Measurements from ENCODE around the gene HMGXB3.
A peak's percentile ranks its signal among the peaks of the same experiment; 100 is the strongest.
"Not testable (repeated sequence)": the region's sequence is repeated elsewhere in the genome, so short reads cannot be mapped to it uniquely, and the experiment has no call there.

HMGXB3 gene

DNA sequence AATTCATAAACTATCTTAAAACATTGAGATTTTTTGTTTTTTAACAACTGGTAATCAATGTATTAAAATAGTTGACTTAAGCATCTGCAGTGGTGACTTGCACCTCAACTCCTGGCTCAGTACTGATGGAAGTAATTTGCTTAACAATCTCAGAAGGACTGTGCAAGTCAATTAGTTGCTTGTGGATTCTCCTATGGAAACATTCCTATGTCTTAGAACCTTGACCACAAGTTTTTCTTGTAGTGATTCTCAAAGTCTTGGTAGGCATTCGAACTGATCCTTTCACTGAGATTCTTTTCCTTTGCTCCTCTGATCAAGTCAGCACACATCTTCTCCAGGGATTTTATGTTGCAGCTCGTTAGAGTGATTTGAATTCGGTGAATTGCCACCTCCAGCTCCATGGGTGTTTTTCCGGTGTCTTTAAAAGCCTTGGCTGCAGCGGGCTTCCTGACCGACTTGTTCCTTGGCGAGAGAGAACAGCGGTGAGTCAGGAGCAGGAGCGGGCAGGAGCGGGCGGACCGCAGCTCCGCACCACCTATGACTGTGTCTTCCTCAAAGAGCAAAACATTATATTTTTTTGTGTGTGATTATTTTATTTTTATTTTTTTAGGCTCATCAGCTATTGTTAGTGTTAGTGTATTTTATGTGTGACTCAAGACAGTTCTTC is 21.1 kb downstream of the HMGXB3 start:
- DNase-seq, result peak; percentile 22

DNA sequence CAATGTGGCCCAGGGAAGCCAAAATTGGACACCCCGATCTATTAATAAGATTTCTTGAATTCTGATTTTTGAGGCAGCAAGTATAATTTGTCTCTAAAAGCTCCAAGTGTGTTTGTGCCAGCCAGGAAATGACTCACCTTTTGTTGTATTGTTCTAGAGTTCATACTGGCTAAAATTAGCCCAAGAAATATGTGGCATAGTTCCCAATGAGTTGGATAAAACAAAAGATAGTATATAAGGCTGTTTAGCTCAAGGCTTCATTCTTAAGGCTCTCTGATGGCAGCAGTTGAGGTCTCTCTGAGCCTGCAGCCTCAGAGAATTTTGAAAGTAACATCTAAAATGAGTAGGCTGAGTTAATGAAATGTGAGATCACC is 21.6 kb downstream of the HMGXB3 start:
- peak; percentile 82 for DNase-seq

DNA sequence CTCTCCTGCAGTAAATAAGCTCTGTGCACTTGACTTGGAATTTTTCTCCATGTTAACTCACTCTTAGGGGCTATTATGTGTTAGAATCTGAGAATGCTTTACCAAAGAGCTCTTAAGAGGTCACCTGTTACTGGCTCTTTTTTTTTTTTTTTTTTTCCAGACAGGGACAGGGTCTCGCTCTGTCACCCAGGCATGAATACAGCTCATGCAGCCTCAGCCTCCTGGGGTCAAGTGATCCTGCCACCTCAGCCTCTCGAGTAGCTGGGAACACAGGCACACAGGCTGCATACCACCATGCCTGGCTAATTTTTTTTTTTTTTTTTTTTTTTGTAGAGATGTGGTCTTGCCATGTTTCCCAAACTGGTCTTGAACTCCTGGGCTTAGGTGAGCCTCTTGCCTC is 22.1 kb downstream of the HMGXB3 start:
- DNase-seq, result no peak

DNA sequence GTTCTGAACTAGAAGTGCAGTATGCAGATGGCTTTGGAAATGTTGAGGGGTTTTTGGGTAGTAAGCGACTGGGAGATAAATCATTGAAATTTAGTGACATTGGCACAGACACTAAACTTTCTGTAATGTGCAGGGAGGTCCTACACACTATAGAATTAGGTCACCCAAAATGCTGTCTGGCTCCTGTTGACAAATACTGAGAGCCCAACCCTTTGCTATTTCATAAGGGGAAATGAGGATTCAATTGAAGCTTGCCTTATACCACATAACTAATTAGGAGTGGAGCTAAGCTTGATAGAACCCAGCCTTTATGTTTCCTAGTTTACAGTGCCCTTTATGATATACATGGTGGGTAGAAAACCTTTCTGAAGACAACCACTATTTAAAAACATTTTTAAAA is 22.6 kb downstream of the HMGXB3 start:
- DNase-seq, result no peak

GRCh38 chr5:150024346-150024984 is 23.9 kb downstream of the HMGXB3 start:
- peak; percentile 28 for DNase-seq

- DNase-seq, result no peak
Observed at GRCh38 chr5:150026682-150027172, 26.2 kb downstream of the HMGXB3 start.

- not testable (repeated sequence) for DNase-seq
Observed at GRCh38 chr5:150028047-150028446, 27.5 kb downstream of the HMGXB3 start.

- DNase-seq, result no peak
Observed at GRCh38 chr5:150033334-150033733, 32.8 kb downstream of the HMGXB3 start.

DNA sequence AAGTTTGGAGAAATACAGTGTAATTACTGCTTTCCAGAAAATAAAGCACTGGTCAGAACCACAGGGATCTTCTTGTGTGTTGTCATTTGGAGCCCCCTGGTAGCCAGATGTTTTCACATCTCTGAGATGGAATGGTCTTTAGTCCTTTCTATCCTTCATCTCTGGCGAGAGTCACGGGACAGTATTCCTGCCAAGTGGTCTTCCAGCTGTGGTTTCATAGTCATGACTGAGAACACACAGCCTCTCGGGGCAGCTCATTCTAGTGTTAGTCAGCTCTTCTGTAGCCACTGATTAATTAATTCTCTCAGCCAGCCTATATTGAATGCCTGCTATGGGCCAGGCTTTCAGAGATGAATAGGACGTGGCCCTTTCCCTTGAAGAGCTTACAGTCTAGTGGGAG is 34.1 kb downstream of the HMGXB3 start:
- DNase-seq, result peak; percentile 88

GRCh38 chr5:150035139-150035895 is 34.8 kb downstream of the HMGXB3 start:
- no peak for DNase-seq

GRCh38 chr5:150036513-150036912 is 36.0 kb downstream of the HMGXB3 start:
- peak; percentile 96 for DNase-seq

GRCh38 chr5:150038547-150038946 is 38.0 kb downstream of the HMGXB3 start:
- no peak for DNase-seq

GRCh38 chr5:150042459-150042858 is 41.9 kb downstream of the HMGXB3 start:
- no peak for DNase-seq

DNA sequence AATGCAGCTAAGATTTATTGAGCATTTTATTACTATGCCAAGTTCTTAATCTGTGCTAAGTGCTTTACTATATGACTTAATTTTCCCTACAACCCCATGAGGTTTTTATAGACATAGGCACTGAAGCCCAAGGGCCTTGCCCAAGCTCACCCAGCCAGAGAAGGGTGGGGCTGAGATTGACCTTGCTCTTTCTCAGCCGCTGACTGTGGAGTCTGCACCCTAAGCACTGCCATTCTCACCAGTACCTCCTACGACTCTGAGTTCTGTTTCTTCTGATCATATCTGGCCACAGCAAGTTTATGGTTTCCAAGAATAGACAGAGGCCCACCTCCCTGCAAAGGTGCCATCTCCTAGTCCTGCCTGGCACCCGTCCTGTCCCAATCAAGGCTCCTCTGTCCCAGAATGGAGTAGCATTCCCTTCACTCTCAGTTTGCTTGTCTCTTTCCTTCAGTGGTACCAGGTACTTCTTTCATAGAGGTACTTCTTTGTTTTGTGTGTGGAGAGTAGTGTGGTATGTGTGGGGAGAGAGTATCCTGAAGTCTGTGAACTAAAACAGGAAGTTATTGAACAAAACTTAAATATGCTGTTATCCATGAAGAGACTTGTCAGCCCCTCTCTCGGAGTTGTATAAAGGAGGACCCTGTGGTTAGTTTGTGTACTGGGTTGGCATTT is 43.3 kb downstream of the HMGXB3 start:
- no peak for DNase-seq

- peak; percentile 85 for DNase-seq
Observed at GRCh38 chr5:150044329-150044681, 43.8 kb downstream of the HMGXB3 start.

DNA sequence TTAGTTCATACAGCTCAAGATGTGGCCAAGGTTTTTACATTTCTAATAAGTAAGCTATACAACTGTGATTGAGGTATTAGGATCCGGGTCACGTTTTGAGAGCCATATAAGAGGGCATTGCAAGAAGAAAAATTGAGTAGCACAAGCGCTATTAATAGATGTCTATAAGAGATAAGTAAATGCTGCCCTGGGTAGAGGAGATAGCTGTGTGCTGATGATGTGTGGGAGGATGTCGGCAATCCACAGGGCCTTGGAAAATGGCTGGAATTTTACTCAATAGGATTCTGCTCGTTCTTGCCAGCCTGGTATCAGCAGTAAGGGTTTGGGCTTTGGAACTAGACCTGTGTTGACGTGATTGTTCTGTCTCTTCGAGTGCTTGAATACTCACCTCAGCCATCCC is 44.2 kb downstream of the HMGXB3 start:
- DNase-seq, result no peak

DNA sequence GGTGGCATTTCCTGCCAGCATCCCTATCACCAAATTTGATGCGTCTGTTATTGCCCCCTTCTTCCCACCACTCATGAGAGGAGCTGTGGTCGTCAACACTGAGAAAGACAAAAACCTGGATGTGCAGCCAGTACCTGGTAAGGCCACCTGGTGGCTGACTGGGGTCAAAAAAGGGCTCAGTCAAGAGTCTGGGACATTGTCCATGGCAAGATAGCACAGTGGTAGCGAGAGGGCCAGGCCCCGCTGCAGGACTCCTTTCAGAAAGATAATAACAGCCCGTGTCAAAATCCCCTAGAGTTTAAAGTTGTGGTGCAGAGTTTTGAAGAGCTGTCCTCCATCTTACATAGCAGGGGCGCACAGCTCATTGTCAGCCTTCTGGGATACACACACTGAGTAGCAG is 45.0 kb downstream of the HMGXB3 start:
- no peak for DNase-seq

- DNase-seq, result no peak
Observed at GRCh38 chr5:150046031-150046430, 45.5 kb downstream of the HMGXB3 start.

GRCh38 chr5:150050172-150050811 is 49.8 kb downstream of the HMGXB3 start:
- DNase-seq, result not testable (repeated sequence)

GRCh38 chr5:150051657-150052195 is 51.2 kb downstream of the HMGXB3 start:
- no peak for DNase-seq

DNA sequence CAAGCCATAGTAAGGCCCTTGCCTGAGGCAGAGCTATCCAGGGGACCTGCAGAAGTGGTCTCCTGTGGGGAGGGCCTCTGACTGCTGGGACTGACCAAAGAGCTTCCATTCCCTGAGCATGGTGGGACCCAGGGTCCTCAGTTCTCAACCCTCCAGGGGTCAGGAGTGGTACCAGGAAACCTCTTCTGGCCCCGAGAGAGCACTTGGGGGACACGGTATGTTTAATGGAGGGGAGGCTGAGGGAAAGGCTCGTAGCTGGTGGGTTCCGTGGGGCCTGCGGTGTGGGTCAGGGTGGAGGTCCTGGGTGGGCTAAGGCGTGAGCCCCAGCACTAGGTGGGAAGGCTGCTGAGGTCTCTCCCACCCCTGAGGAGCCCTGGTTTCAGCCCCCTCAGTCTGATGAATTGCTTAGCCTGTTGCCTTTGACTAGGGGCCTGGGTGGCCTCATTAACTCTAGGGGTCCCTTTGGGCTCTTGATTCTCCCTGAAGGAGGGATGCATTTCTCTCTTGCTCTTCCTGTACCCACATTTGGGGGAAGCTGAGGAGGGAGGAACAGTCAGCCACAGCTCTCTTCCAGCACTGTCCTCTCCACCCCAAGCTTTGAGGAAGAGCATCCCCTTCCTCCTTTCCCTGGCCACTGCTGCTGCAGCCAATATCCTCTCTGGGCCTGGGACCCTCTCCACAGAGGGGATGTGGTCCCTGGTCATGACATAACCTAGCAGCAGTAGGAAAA is 51.9 kb downstream of the HMGXB3 start:
- no peak for DNase-seq
